ENCODE data around the gene ATRX.

DNA sequence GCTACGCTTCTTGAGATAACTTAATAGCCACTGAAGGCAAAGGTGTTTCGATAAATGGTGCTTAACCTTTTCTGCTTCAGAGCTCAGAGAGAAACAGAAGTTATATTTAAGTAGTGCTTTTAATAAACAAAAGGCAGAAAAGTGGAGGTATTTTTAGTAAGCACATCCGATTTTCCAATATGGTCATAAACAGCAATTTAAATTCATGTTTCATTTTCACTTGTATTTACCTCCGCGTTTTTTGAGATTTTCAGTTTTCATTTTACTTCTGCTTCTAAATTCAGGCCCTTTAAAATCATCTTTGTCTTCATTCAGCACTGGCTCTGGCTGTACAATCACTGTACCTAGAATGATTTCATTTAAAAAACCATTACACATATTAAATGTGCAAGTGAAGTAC lies 92.4 kb downstream of the ATRX start:
- TF ChIP-seq, protein P1, sequence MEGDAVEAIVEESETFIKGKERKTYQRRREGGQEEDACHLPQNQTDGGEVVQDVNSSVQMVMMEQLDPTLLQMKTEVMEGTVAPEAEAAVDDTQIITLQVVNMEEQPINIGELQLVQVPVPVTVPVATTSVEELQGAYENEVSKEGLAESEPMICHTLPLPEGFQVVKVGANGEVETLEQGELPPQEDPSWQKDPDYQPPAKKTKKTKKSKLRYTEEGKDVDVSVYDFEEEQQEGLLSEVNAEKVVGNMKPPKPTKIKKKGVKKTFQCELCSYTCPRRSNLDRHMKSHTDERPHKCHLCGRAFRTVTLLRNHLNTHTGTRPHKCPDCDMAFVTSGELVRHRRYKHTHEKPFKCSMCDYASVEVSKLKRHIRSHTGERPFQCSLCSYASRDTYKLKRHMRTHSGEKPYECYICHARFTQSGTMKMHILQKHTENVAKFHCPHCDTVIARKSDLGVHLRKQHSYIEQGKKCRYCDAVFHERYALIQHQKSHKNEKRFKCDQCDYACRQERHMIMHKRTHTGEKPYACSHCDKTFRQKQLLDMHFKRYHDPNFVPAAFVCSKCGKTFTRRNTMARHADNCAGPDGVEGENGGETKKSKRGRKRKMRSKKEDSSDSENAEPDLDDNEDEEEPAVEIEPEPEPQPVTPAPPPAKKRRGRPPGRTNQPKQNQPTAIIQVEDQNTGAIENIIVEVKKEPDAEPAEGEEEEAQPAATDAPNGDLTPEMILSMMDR (IDR thresholded peaks at IDR 0.05): no peak
- no peak for TF ChIP-seq POLR2A (IDR thresholded peaks at IDR 0.05)
